CD4-positive, alpha-beta T cell treated with Interleukin-10 for 1 hour (primary cell): ENCODE results near the gene CCDC69.
"Not testable (repeated sequence)": the region's sequence is repeated elsewhere in the genome, so short reads cannot be mapped to it uniquely, and the experiment has no call there.

ENCODE experiments used
- DNase-seq: peaks from one replicate; pipeline ENCODE4 v3.0.0-alpha.2; 2020

Gene CCDC69

GRCh38 chr5:151223447-151224264, at the start of gene CCDC69:
CCDC69 (minus strand) TSS chr5:151224092; CDS start chr5:151223970, 122 bp downstream.
- peak; percentile 61 for DNase-seq

DNA sequence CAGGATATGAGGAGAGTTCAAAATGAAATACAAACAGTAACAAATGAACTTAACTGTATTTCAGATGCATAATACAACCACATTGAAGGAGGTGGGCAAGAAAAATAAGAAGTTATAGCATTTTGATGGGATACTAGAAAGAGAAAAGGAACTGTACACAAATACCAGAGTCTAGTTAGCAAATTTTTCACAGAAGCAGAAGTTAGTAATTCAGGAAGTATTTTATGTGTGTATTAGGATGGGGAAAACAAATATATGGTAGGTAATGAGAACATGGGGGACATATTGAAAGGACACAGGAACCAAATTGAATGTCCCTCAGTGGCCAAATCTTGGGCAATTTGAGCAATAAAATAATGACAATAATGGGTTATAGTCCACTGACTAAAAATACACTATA, 47.4 kb upstream of the CCDC69 start:
- no peak for DNase-seq

- DNase-seq: no peak
Measured at GRCh38 chr5:151270599-151270998, 46.7 kb upstream of the CCDC69 start.

DNA sequence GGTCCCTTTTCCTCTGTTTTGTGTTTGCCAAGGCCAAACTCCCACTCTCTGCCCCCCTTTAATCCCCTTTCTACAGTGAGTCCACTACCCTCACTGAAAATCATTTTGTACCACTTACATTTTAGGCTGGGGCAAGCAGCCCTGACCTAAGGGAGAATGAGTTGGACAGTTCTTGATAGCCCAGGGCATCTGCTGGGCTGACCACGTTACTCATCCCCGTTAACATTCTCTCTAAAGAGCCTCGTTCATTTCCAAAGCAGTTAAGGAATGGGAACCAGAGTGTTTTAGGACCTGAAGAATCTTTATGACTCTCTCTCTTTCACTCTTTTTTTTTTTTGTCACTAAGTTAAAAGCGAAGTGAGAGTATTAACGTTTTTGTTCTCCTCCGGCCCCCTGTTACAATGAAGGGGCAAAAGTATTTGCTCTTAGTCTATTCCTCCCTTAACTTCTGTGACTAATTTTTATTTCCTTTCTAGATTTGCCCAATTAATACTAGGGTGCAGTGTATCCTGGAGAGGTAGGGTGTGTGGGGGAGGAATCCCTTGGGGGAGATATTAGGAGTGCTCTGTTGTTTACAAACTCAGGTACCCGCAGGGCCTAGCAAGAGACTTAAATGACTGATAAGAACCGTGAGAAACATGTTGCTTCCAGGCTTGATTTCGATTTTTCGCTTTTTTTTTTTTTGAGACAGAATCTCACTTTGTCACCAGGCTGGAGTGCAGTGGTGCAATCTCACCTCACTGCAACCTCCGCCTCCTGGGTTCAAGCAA, 43.8 kb upstream of the CCDC69 start:
- no peak for DNase-seq

- no peak for DNase-seq
Measured at GRCh38 chr5:151264113-151264512, 40.2 kb upstream of the CCDC69 start.

GRCh38 chr5:151262532-151262931, 38.6 kb upstream of the CCDC69 start:
- no peak for DNase-seq

DNA sequence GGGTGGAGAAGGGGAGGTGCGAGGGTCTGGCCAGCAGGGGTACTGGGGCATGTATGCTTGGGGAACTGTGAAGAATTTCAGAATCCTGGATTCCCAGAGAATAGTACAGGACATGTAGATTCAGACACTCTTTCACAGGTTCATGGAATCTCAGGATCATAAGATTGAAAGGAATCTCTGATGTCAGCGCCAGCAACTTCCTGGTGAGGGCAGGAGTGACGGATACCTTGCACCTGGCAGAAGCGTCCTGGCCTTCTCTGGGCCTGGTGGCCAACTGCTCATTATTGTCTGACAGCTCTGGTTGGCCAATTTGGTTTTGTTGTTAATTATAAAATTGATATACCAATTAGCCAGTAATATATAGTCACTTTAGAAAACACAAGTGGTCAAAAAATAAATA, 36.0 kb upstream of the CCDC69 start:
- DNase-seq: no peak

GRCh38 chr5:151258816-151259215, 34.9 kb upstream of the CCDC69 start:
- DNase-seq: no peak

- no peak for DNase-seq
Measured at GRCh38 chr5:151258201-151258611, 34.3 kb upstream of the CCDC69 start.

- DNase-seq: no peak
Measured at GRCh38 chr5:151257731-151258181, 33.9 kb upstream of the CCDC69 start.

DNA sequence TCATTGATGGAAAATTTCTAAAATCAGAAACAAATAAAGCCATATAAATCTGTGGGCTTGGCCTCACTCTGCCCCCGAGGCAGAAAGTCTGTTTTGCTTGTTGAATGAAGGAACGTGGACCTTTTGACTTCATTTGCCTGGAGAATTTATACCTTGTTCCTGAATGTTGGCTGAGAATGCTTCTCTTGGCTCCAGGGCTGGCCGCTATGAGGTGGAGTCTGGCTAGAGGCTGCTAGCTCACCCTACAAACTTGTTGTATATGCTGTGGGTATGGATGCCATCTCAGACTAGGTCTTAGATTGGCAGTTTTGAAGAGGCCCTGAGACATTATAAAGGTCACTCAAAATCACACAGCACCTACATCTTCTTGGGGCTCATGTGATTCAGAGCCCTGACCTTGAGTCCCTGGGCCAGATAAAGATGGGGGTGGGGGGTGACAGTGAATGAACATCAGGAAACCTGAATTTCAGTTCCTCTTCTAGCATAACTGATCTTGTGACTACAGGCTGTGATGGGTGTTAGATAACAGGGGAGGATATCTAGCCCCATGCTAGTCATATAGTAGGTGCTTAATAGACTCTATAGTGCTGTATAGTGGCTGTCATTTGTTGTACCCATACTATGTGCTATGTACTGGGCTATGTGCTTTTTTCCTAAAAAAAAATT, 31.9 kb upstream of the CCDC69 start:
- DNase-seq: no peak

GRCh38 chr5:151254990-151255389, 31.1 kb upstream of the CCDC69 start:
- not testable (repeated sequence) for DNase-seq

GRCh38 chr5:151254556-151254955, 30.7 kb upstream of the CCDC69 start:
- DNase-seq: no peak

GRCh38 chr5:151253605-151253950, 29.7 kb upstream of the CCDC69 start:
- DNase-seq: no peak

- DNase-seq: peak; percentile 99
Measured at GRCh38 chr5:151252762-151253604, 29.1 kb upstream of the CCDC69 start, which contains the start of gene GM2A. GM2A (plus strand) TSS chr5:151253185; CDS start chr5:151253217, 32 bp downstream.

DNA sequence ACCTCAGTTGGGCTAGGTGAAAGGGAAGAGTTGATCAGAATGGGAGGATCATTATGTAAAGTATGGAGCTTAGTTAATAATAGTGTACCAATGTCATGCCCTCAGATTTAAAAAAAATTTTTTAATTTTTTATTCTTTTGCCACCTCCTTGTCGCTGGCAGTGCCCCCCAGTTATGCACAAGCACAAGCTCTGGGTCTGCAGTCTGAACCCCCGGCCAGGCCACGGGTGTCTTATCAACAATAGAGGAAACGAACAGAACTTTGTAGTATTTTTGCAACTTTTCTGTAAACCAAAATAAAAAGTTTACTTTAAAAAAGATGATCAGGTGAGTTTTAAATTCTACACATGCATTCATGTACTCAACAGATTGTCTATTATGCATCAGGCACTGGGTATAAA, 27.7 kb upstream of the CCDC69 start:
- DNase-seq: no peak

GRCh38 chr5:151251001-151251551, 27.2 kb upstream of the CCDC69 start:
- peak; percentile 65 for DNase-seq

DNA sequence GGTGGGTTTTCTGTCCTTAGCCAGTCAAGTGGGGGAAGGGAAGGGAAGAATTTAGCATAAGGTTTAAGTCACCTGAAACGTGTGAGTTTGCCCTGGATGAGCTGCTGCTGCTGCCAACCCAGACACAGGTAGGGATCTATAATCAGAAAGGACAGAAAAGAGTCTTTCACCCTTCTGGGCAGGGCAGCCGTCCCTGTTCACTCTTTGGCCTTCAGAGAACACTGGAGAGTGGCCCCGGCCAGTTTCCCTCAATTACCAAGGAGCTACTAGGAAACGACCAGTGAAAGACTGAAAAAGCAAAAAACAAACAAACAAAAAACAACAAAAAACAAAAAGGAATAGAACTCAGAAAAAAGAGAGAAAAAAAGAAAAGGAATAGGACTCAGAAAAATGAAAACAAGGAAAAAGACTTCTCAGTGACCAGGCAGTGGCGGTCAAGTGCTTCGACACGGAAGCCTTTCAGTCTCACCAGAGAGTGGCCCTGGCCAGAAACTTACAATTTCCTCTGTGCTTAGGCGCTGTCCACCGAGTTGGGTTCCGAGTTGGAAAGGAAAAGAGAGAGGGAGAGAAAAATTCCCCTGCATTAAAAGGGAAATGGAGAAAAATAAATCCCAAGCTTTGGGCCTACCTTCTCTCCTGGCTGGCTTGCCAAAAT, 26.6 kb upstream of the CCDC69 start:
- no peak for DNase-seq

DNA sequence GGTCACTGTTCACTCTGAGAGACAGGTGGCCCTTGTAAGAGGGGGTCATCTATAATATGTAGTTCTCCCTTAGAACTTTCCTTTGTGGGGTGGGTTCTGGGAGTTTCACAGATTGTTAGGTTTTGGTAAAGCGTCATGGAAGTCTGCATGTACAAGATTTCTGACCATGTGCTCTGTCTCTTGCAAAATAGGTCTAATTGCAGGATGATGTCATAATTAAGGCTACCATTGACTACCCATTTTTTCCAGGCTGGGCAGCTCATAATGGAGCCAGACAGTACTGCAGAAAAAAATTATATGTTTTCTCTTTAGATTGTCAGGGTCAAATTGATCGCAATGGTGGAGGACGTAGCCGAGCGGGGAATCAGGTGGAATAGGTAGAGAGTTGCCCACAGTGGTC, 25.4 kb upstream of the CCDC69 start:
- no peak for DNase-seq

- no peak for DNase-seq
Measured at GRCh38 chr5:151248651-151249050, 24.8 kb upstream of the CCDC69 start.

DNA sequence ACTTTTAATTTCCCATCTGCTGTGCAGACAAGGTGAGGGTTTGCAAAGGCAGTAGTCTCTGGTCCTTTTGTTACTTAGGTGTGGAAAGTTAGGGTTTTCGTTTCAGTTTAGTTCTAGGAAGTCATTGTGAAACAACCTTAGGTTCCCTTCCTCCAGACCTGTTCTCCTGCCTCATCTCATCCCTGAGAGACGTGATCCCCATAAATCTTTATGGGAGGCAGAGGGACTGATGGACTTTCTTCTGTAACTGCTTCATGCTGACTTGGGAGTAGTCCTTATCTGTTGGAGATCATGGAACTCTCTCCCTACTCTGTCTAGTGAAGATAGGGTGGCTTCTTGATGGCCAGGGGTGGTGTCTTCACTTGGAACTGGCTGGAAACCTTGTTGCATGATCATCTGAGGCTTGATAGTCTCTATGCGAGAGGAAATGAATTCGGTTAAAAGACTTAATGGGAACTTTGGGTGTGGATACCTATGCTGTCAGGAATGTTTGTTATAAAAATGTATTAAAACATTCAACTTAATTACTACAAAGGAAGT, 21.9 kb upstream of the CCDC69 start:
- DNase-seq: no peak
